GM19351 (cell line): ENCODE data around the gene FTO.

ENCODE experiments used
- ATAC-seq: cut with Tn5 transposase; IDR thresholded peaks from one replicate; pipeline ENCODE4 v1.9.1; 2021; ENCODE audit warnings: mild to moderate bottlenecking, moderate library complexity; ENCODE audit not compliant: unreplicated experiment

The FTO gene

DNA sequence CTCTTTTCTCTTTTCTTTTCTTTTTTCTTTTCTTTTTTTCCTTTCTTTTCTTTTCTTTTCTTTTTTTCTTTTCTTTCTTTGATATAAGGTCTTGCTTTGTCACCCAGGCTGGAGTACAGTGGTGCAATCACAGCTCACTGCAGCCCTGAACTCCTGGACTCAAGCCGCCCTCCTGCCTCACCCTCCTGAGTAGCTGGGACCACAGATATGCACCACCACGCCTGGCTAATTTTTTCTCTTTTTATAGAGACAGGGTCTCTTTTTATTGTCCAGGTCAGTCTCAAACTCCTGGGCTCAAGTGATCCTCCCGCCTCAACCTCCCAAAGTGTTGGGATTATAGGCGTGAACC is 436.8 kb downstream of the FTO start:
- no peak for ATAC-seq

DNA sequence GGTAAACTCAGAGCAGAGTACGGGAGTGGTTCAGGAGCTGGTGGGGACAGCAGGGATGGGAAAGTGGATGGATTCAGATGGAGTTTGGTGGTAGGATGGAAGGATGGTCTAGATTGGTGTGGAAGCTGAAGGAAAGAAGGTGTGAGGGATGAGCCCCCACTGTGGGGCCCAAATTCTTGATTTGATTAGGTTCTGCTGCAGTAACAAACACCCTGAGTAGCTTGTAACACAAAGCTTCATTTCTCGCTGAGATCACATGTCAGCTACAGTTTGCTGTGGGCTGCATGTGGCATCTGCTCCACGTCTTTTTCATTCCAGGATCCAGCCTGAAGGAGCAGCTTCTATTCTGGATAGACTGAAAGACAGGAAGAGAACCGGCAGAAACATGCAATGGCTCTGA is 438.8 kb downstream of the FTO start:
- ATAC-seq: no peak

DNA sequence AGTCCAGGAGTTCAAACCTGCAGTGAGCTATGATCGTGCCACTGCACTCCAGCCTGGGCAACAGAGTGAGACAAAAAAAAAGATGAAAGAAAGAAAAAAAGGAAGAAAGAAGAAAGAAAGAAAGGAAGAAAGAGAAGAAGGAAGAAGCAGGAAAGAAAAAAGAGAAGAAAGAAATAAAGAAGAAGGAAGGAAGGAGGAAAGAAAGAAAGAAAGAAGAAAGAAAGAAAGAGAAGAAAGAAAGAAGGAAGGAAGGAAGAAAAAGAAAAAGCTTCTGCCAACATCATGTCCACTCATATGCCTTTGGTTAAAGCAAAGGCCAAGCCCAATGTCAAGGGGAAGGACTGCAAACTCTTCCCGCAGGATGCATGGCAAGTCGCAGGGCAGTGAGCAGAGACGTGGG is 439.5 kb downstream of the FTO start:
- ATAC-seq: no peak

DNA sequence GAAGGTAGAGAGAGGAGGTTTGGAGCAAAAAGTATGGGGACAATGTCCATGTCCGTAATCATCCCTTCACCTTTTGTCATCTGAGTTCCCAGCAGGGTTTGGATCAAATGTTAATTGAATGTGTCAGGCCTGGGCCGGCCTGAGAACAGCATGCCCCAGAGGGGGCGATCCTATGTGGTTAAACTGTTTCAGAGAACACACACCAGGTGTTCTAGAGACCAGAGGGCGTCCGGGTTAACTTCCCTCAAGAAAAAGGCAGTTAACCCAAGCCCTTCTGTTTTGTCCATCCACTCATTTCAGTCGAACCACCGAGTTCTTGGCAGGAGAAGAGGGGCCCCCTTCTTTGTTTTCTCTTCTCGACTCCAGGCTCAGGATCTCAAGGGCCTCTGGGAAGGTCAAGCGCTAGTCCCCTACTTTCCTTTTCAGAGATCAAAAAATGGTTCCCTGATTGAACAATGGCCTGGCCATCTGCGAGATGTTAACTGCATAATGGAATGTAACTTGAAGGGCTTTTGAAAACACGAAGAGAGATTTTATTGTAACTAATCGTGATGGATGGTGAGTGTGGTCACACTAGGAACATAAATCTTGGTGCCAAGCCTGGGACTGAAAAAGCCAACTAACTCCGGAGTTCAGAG is 440.1 kb downstream of the FTO start:
- ATAC-seq: no peak

DNA sequence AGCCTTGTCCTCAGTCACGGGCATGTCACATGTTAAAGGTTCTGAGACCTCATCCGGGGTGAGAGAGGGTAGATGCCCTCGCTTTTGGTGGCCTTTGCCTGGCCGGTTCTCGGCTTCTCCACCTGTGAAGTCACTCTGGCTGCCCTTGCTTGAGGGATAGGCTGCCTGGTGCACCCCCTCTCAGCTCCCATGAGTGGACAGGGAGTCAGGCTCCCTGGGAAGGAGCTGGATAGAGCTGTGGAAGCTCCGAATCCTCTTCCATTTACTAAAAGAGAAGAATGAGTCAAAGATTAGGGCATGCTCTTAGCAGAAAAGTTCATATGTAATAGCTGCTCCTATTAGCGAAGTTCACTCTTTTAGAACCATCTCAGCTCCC is 440.6 kb downstream of the FTO start:
- no peak for ATAC-seq

DNA sequence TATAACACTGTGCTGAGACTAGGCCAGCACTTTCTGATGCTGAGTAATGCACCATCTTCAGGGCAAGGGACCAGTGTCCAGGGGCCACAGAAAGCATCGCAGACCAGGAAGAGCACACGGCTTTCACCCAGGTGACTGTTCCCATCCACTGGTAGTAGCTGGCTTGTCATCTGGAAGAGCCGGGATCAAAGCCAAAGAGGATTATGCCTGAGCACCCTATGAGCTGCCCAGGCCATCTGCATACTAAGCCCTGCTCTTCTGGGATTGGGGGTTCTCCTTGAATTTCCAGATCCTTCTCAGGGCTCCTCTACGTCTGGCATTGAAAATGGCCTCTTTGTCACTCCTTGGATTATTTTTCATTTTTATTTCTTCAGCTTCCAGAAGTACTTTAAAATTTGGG is 441.9 kb downstream of the FTO start:
- no peak for ATAC-seq

DNA sequence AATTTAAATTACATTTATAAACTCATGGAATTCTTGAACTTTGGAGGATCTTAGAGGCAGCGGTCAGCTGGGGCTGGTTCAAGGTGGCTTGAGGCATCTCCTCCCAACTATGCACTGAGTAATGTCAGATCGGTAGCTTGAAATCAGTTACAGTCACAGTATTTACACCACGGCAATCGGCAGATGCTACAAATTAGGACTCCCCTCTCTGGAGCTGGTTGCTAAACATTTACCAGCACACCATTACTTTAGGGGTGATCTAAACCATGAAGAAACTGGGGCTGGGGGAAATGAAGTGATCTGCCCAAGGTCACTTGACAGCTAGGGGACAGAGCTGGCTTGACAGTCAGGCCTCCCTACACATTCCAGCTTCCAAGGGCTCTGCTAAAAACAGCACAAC is 445.0 kb downstream of the FTO start:
- no peak for ATAC-seq

DNA sequence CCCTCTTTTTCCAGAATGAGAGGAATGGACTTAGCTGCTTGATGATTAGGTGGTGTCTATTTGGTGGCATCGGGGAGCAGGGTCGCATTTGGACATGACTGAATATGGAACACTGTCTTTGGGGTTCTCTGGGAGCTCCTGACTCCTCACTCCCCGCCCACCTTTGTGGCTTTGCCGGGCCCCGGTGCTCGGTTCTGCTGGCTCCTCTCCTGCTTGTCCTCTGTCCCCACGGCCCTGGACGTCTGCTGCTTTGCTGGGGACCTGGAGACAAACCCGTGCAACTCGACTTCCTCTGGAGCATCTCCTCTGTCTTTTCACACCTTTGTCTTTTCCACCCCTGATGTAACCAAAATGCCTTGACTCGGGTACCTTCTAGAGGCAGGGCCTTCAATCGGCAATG is 446.9 kb downstream of the FTO start:
- ATAC-seq: no peak

DNA sequence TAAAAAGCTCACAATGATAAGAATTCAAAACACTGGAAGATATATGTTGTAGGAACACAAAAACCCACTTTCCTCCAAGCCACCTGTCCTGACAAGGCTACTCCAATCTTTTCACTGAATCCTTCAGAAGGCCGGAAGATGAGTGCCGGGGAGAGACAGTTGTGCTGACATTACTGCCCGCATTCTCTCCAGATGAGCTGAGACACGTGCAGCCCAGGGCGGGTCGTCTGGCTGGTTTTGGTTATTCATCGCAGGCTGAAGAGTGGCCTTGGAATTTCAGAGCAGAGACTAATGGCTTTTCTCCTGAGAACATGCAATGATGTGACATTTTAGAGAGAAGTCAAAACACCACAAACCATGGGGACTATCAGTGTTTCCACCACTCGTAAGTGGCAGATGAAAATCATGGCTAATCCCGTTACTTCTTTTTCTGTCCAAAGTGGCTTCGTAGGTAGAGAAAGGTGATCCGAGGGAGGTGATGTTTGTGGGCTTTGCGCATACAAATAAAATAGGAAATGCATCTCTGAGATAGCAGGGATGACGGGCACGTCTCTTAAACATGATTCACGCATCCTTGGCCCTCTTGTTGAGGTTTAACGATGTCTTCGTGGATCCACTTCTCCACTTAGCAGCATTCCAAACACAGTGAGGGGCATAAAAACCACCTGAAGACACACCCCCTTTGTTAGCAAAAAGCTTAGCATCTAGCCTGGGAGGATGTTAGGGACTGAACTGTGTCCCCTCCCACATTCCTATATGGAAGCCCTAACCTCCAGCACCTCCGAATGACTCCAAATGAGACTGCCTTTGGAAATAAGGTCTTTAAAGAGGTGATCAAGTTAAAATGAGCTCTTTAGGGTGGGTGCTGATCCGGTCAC is 448.6 kb downstream of the FTO start:
- ATAC-seq: no peak

DNA sequence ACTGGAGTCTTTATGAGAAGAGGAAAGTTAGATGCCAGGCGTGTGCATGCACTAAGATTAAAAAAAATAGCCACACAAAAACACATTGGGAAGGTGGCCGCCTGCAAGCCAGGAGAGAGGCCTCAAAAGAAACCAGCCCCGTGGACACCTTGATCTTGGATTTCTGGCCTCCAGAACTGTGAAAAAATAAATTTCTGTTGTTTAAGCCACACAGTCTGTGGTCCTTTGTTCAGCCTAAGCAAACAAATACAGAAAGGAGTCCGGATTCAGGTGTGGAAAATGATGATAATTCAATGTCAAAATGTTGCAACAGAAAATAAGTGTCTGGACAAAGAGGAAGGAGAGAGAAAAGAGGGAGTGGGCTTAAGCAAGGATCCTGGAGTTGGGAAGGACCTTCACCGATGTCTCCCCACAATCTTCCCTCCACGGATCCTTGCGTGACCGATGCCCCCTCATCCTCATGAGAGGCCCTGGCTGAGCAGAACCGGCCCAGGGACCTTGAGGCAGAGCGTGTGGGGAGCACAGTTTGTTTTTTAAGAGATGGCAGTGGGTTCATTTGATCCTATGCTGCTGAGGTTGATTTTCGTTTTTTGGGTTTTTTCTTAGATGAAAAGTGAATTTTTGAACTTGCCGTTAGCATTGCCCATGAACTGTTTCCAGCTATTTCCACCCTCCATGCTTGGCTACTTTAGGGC is 449.4 kb downstream of the FTO start:
- no peak for ATAC-seq

DNA sequence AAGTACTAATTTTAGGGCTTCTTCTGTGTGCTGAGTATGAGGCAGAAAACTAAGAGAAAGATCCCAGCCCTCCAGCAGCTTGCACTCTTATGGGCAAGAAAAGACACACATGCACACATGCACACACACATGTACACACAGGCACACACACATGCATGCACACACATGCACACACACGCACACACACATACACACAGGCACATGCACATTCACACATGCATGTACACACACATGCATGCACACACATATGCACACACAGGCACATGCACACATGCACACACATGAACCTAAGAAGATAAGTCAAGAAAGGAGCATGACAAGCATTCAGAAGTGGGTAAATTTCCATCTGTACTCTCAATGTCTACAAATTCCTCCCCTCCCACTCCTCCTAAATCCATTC is 452.4 kb downstream of the FTO start:
- no peak for ATAC-seq

DNA sequence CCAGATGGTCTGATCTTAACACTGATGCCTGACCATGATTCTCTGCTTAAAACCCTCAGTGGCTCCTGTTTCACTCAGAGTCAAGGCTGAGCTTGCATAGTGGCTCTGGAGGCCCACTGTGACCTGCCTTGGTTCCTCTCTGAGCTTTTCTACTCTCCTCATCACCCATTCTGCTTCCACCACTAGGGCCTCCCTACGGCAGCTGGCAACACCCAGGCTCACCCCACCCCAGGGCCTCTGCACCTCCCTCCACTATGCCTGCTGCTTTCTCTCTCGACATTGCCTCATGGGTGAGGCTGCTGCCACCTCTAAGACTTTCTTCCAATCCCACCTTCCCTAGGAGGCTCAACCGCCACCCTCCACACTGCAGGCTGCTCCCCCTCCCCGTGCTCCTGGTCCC is 455.0 kb downstream of the FTO start:
- ATAC-seq: no peak

DNA sequence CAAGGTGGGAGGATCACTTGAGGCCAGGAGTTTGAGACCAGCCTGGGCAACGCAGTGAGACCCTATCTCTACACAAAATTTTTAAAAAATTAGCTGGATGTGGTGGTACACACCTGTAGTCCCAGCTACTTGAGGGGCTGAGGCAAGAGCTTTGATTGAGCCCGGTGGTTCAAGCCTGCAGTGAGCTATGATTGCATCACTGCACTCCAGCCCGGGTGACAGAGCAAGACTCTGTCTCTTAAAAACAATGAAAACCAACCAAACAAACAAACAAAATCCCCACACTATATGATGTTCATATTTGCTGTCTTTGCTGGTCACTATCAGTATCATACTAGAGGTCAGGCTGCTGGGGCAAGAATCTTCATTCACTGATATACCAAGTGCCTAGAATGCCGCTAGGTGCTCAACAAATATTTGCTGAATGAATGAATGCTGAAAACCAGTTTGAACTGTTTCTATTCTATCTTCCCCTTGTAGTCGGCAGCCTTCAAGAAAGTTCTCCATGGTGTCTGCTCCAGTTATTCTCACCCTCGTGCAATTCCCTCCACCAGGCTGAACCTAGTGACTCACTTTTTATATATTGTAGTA is 455.6 kb downstream of the FTO start:
- no peak for ATAC-seq

DNA sequence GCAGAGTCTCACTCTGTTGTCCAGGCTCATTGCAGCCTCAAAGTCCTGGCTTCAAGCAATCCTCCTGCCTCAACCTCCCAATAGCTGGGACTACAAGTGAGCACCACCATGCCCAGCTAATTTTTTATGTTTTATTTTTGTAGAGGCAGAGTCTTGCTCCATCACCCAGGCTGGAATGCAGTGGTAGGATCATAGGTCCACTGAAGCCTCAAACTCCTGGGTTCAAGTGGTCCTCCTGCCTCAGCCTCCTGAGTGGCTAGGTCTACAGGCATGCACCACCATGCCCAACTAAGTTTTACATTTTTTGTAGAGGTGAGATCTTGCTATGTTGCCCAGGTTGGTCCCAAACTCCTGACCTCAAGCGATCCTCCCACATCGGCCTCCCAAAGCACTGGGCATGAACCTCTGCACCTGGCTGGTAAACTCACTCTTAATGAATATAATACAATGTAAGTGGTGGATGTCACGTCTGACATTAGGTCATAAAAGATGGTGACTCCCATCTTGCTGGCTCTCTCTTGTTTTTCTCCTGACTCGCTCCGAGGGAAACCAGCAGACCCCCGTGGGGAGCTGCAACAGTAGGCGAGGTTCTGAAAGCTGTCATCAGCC is 456.4 kb downstream of the FTO start:
- no peak for ATAC-seq

DNA sequence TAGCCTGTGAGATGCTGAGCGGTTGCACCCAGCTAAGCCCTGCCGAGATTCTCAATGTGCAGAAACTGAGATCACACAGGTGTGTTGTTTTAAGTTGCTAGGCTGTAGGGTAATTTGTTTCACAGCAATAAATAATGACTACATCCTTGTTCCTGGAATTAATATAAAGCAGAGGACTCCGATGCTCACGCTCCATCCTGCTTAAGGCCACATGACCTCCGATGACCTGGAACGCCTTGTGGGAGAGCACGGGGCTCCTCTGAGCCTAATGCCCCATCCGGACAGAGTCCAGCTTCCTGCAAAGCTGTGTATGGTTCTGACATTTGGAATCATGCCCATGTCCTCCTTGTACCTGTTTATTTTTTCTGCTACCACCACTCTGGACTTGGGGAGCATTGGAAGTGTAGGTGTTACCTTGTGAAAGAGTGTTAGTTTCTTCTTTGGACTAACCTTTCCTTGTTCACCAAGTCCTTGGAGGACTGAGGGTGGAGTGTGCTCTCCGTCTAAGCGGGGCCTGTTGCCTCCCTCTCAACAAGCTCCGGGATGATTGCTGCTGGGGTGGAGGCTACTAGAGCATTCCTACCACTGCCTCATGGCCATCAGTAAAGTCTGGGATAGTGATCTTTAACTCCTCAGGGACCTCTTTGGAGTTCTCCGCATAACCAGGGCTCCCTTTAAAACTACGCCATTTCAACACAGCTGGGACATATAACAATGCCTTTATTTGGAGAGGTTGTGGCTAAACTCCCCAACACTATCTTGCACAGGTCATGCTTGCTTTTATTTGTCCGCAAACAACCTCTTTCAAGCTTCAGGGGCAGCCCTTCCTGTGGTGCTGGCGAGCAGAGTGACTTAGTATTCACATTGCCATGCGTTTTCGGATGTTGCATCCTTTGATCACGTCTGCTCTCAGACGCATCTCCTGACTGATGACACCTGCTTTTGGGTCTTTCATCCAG is 457.3 kb downstream of the FTO start:
- no peak for ATAC-seq

DNA sequence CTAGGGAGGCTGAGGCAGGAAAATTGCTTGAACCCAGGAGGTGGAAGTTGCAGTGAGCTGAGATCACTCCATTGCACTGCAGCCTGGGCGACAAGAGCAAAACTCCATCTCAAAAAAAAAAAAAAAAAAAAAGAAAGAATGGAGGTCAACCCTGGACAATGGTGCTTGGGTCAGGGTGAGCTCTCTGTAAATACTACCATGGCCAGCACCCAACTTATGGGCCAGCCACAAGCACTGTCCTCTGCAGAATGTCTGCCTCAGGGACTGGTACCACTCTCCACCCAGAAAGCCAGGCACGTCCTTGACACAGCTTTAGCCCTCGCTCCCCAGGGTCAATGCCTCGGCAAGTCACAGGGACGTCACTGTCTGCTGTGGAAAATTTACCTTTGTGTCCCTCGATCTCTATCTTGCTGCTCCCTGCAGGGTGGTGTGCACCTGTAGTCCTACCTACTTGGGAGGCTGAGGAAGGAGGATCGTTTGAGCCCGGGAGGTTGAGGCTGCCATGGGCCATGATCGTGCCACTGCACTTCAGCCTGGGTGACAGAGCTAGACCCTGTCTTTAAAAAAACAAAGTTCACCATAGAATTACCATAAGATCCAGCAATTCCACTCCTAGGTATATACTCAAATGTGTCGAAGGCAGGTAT is 459.4 kb downstream of the FTO start:
- no peak for ATAC-seq

DNA sequence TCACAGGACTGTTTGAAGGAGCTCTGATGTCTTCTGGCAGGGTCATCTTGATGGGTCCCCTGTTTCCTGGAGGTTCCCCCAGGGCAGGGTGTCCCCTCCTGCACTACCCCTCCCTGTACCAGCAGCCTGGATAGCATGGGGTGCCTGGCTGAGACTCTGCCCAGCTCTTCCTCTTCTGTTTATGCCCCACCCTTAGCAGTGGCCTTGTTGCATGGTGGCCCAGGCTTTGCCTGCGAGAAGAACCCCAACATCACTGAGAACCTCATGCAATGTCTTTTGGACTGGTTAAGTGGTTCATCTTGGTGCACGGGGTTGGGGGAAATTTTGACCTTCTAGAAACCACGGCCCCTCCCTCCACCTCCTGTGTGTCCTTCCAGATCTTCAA is 460.8 kb downstream of the FTO start:
- no peak for ATAC-seq

DNA sequence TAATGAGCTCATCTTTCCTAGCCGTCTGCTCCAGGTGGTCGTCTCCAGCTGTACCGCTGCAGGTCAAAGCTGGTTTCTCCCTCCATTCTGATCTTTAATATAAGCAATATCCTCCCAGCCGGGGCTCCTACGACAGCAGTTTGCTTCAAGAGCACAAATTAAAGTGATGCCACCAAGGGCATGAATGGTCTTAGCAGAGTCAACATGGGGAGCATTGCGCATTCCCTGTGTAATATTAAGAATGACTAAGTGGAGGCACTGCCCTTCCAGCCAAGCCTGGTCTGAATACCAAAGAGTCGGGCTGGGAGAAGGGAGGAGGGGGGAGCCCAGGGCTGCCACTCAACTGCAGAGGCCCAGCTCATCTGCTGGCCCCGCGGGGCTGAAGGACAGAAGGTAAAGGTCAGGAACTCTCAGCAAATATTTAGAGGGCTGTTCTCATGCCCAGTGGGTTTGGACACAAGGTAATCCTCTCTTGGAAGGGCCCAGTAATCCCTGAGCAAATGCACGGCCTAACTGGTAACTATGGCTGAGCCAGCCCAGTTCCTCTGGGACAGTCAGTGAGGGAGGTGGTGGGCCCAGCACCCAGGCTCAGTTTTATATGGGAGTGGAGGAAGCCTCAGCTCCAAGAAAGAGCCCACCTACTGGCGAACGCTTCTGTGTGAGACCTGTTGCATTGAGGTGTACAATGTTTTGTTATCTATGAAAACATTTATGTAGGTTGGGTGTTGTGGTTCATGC is 461.4 kb downstream of the FTO start:
- ATAC-seq: no peak
